ENCODE results near the gene PTPRN2. TPM values are rescaled to one million over a fixed set of nuclear protein-coding genes. Genes with fewer than 3 reads are reported as not detected.
A peak's percentile ranks its signal among the peaks of the same experiment; 100 is the strongest.

PTPRN2 gene
- total and polyA plus RNA-seq, 7 donors = 3.2 to 7.1 (median 5.5) TPM

GRCh38 chr7:157596881-157597280 is 990.7 kb downstream of the PTPRN2 start:
- intact Hi-C loops (cut with DNase I) = no loop called here
- no peak overlapping the region for H3K4me3 ChIP-seq
- TF ChIP-seq EP300 (IDR thresholded peaks at IDR 0.05) (no peak), POLR2A (IDR thresholded peaks at IDR 0.05) (no peak), POLR2AphosphoS5 (IDR thresholded peaks at IDR 0.05) (no peak), CTCF (IDR thresholded peaks at IDR 0.05) (no peak)
- no peak overlapping the region for H3K27ac ChIP-seq
- H3K27me3 ChIP-seq = no peaks in the 10 kb centered on the region
- 77 to 80% methylated on average over 15 of the region's 15 CpGs for WGBS, 2 donors
- no peaks in the 10 kb centered on the region for H3K9me3 ChIP-seq
- H3K36me3 ChIP-seq = no peaks in the 10 kb centered on the region
- no peak for DNase-seq
- no peaks in the 10 kb centered on the region for H3K4me1 ChIP-seq

DNA sequence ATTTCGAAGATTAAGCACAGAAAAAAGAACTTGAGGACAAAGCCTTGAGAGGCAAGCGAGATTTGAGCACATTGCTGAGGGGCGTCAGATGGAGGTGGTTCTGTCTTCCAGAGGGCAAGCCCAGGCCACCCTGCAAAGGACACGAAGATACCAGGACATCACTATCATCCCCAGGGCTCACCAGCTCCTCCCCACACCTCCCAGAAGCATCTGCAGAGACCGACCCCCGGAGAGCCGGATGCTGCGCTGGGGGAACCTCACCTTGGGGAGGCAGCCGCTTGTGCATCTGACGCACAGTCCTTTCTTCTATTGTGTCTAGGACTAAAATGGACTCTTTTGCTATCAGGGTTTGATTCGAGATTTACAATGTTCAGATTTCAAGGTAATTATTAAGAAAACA is 991.2 kb downstream of the PTPRN2 start:
- no peak for TF ChIP-seq EP300 (IDR thresholded peaks at IDR 0.05)
- no peaks in the 10 kb centered on the region for H3K9me3 ChIP-seq
- H3K27ac ChIP-seq = no peak overlapping the region
- WGBS, 2 donors = 85 to 90% methylated on average over 11 of the region's 11 CpGs
- intact Hi-C loops (cut with DNase I) = no loop called here
- no peaks in the 10 kb centered on the region for H3K27me3 ChIP-seq
- no peaks in the 10 kb centered on the region for H3K36me3 ChIP-seq
- no peak for DNase-seq
- no peak overlapping the region for H3K4me3 ChIP-seq
- no peaks in the 10 kb centered on the region for H3K4me1 ChIP-seq

GRCh38 chr7:157596026-157596425 is 991.6 kb downstream of the PTPRN2 start:
- TF ChIP-seq CTCF (IDR thresholded peaks at IDR 0.05) = no peak
- TF ChIP-seq POLR2A (IDR thresholded peaks at IDR 0.05) = no peak
- no peak for TF ChIP-seq POLR2AphosphoS5 (IDR thresholded peaks at IDR 0.05)
- TF ChIP-seq EP300 (IDR thresholded peaks at IDR 0.05) = no peak
- no peak overlapping the region for H3K27ac ChIP-seq
- H3K36me3 ChIP-seq = no peaks in the 10 kb centered on the region
- 90 to 92% methylated on average over 11 of the region's 11 CpGs for WGBS, 2 donors
- intact Hi-C loops (cut with DNase I) = no loop called here
- H3K4me1 ChIP-seq = no peaks in the 10 kb centered on the region
- H3K4me3 ChIP-seq = no peak overlapping the region
- no peak for DNase-seq
- H3K27me3 ChIP-seq = peaks cover 0 to 1% (median 0%) of the 10 kb centered on the region in 3 donors
- H3K9me3 ChIP-seq = no peaks in the 10 kb centered on the region

DNA sequence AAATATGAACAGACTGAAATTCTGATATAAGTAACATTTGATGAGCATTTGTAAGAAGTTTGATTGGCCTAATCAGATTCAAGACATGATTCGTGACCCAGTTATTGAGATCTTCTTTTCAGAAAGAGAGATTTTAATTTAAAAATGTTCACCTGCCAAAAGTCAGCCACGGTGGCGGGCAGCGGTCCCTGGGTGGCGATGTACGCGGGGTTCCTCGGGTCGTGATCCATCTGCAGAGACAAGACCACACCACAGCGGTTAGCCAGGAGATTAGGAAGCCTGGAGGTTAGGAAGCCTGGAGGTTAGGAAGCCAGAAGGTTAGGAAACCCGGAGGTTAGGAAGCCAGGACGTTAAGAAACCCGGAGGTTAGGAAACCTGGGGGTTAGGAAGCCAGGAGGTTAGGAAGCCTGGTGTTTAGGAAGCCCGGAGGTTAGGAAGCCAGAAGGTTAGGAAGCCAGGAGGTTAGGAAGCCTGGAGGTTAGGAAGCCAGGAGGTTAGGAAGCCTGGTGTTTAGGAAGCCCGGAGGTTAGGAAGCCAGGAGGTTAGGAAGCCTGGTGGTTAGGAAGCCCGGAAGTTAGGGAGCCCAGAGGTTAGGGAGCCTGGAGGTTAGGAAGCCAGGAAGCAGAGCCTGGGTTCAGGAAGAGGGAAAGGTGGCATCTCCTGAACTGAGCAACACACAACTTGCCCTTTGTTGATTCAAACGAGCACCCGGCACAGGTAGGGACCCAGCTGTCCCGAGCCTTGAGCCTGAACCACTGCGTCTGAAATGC is 992.4 kb downstream of the PTPRN2 start:
- no peak overlapping the region for H3K27ac ChIP-seq
- peak; percentile 7 for DNase-seq
- TF ChIP-seq POLR2AphosphoS5 (IDR thresholded peaks at IDR 0.05) (no peak), EP300 (IDR thresholded peaks at IDR 0.05) (no peak), CTCF (IDR thresholded peaks at IDR 0.05) (no peak), POLR2A (IDR thresholded peaks at IDR 0.05) (no peak)
- 87 to 89% methylated on average over 20 of the region's 20 CpGs for WGBS, 2 donors
- H3K4me1 ChIP-seq = no peaks in the 10 kb centered on the region
- intact Hi-C loops (cut with DNase I) = no loop called here
- H3K27me3 ChIP-seq = peaks cover 0 to 7% (median 0%) of the 10 kb centered on the region in 3 donors
- no peak overlapping the region for H3K4me3 ChIP-seq
- no peaks in the 10 kb centered on the region for H3K36me3 ChIP-seq
- no peaks in the 10 kb centered on the region for H3K9me3 ChIP-seq

DNA sequence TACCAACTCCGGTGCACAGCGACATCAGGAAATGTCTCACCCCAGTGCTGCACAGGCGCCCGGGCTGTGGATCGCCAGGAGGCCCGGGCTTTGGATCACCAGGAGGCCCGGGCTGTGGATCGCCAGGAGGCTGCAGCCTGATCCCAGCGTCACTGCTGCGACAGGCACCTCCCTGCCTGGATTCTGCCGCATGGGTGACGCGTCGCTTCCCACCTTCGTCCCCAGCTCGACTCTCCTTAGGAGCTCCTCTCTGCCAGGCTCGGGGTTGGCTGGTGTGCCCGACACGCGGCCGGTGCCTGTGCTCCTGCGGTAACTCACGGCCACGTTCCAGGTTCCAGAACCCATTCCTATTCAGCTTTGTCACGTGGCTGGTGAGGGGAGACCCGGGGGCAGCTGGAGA is 993.3 kb downstream of the PTPRN2 start:
- Histone ChIP-seq H3K27ac (no peak overlapping the region), H3K4me3 (no peak overlapping the region), H3K27me3 (peaks cover 0 to 7% (median 0%) of the 10 kb centered on the region in 3 donors), H3K4me1 (no peaks in the 10 kb centered on the region), H3K36me3 (no peaks in the 10 kb centered on the region), H3K9me3 (no peaks in the 10 kb centered on the region)
- no peak for TF ChIP-seq POLR2A (IDR thresholded peaks at IDR 0.05)
- TF ChIP-seq POLR2AphosphoS5 (IDR thresholded peaks at IDR 0.05) = no peak
- no peak for TF ChIP-seq EP300 (IDR thresholded peaks at IDR 0.05)
- no peak for TF ChIP-seq CTCF (IDR thresholded peaks at IDR 0.05)
- intact Hi-C loops (cut with DNase I) = no loop called here
- peak; percentile 50 for DNase-seq
- 85 to 88% methylated on average over 26 of the region's 26 CpGs for WGBS, 2 donors

Data from sigmoid colon (tissue), 7 donors.